ENCODE measurements around the gene SUCLG2.

The SUCLG2 gene

DNA sequence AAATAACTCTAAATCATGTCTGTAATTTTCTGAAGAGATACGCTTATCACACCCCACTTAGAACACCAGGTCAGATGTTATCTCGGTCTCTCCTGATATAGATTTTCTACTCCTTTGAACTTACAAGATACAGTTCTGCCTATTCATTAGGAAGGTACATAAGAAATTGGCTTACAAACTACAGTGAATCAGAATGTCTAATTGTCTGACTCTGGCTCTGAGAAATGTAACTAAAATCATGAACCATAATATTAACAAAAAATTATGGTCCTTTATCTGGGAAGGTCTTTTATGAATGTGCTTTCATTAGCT, 235.2 kb downstream of the SUCLG2 start:
- no peaks in the 10 kb centered on the region for H3K36me3 ChIP-seq (ENCODE audit: control insufficient read depth, insufficient read depth, low read length)
- H3K27me3 ChIP-seq (ENCODE audit: control insufficient read depth, insufficient read depth, low read length) = no peaks in the 10 kb centered on the region
- no peaks in the 10 kb centered on the region for H3K4me1 ChIP-seq (ENCODE audit: control insufficient read depth, insufficient read depth, low read length)
- no peak overlapping the region for H3K4me3 ChIP-seq (ENCODE audit: low read length)
- no peaks in the 10 kb centered on the region for H3K9me3 ChIP-seq (ENCODE audit: control insufficient read depth, low read length)
- no peak overlapping the region for H3K9ac ChIP-seq (ENCODE audit: low read length)

DNA sequence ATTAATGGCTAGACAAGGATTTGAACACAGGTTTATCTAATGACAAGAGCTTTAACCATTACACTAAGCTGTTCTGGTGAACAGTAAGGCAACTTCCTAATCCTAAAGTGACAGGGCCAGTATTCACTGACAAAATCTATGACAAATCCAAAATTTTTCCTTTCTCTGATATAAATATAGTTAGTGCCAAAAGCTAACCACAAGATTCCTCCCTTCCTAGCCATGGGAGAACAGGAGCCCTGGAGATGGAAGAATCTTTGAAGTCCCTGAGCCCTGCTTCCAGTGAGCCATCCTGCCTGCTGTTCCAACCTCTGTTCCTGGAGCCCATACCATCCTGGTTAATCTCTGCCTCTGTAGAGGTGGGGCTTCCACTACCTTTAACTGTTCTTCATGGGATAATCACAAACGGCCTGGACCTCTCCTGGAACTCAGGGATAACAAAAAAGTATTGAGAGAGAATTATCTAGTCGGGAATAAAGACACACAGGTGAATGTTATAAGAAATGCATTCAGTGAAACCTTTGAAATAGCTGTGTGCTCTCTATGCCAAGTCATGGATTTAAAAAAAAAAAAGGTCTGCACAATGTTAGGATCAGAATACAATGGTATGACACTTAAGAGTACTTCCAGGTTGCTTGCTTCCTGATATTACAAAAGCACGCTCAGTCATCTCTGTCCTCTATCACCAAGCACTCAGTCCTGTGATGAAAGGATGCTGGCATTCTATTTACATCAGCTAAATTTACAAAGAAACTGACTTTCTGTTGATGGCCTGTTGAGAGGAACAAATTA, 235.8 kb downstream of the SUCLG2 start:
- no peak overlapping the region for H3K4me3 ChIP-seq (ENCODE audit: low read length)
- H3K9ac ChIP-seq (ENCODE audit: low read length) = no peak overlapping the region
- no peaks in the 10 kb centered on the region for H3K4me1 ChIP-seq (ENCODE audit: control insufficient read depth, insufficient read depth, low read length)
- no peaks in the 10 kb centered on the region for H3K9me3 ChIP-seq (ENCODE audit: control insufficient read depth, low read length)
- H3K27me3 ChIP-seq (ENCODE audit: control insufficient read depth, insufficient read depth, low read length) = no peaks in the 10 kb centered on the region
- H3K36me3 ChIP-seq (ENCODE audit: control insufficient read depth, insufficient read depth, low read length) = no peaks in the 10 kb centered on the region

DNA sequence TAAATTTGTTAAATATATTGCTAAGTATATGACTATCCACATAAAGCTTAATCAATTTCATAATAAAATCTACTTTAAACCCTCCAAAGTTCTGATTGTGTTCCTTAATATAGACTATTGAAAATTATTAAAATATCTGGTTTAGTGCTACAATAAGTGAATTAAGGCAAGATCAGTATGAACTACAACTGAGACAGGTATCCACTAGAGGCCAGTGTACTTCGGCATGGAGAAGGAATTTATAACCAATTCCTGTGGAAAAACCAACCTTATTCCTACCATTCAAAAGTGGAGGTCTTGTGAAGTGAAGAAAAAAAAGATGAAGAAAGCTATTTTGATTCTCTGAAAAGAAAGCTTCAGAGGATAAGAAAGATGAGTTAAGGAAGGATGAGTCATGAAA, 237.7 kb downstream of the SUCLG2 start:
- Histone ChIP-seq H3K27me3 (ENCODE audit: control insufficient read depth, insufficient read depth, low read length) (no peaks in the 10 kb centered on the region), H3K9me3 (ENCODE audit: control insufficient read depth, low read length) (no peaks in the 10 kb centered on the region), H3K9ac (ENCODE audit: low read length) (no peak overlapping the region), H3K4me3 (ENCODE audit: low read length) (no peak overlapping the region), H3K36me3 (ENCODE audit: control insufficient read depth, insufficient read depth, low read length) (no peaks in the 10 kb centered on the region), H3K4me1 (ENCODE audit: control insufficient read depth, insufficient read depth, low read length) (no peaks in the 10 kb centered on the region)

DNA sequence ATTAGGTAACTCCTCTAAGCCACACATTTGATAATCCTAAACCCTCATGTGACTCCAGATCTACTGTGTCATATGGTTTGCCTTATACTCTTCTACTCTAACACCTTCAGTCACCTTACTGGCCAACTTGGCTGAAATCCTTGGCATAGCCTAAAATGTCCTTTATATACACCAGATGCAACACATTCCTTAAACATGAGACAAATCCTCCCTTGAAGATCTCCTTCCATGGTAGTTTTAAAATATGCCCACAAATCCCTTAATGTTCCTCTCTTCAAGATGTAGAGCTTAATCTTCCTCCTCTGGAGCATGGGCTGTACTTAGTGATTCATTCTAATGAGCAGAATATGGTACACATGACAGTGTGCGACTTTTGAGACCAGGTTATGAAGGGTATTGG, 238.9 kb downstream of the SUCLG2 start:
- Histone ChIP-seq H3K36me3 (ENCODE audit: control insufficient read depth, insufficient read depth, low read length) (no peaks in the 10 kb centered on the region), H3K9me3 (ENCODE audit: control insufficient read depth, low read length) (no peaks in the 10 kb centered on the region), H3K27me3 (ENCODE audit: control insufficient read depth, insufficient read depth, low read length) (no peaks in the 10 kb centered on the region), H3K9ac (ENCODE audit: low read length) (no peak overlapping the region), H3K4me3 (ENCODE audit: low read length) (no peak overlapping the region), H3K4me1 (ENCODE audit: control insufficient read depth, insufficient read depth, low read length) (no peaks in the 10 kb centered on the region)

DNA sequence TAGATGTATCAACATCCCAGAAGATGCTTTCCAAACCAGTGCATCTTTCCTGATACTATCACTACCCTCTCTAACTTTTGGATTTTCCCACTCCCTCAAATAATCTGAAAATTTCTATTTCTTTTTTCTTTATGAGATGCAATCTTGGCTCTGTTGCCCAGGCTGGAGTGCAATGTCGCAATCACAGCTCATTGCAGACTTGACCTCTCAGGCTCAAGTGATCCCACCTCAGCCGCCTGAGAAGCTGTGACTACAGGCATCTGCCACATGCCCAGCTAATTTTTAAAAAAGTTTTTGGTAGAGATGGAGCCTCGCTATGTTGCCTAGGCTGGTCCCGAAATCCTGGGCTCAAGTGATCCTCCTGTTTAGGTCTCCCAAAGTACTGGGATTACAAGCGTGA, 239.7 kb downstream of the SUCLG2 start:
- Histone ChIP-seq H3K9ac (ENCODE audit: low read length) (no peak overlapping the region), H3K27me3 (ENCODE audit: control insufficient read depth, insufficient read depth, low read length) (no peaks in the 10 kb centered on the region), H3K4me1 (ENCODE audit: control insufficient read depth, insufficient read depth, low read length) (no peaks in the 10 kb centered on the region), H3K4me3 (ENCODE audit: low read length) (no peak overlapping the region), H3K36me3 (ENCODE audit: control insufficient read depth, insufficient read depth, low read length) (no peaks in the 10 kb centered on the region), H3K9me3 (ENCODE audit: control insufficient read depth, low read length) (no peaks in the 10 kb centered on the region)

DNA sequence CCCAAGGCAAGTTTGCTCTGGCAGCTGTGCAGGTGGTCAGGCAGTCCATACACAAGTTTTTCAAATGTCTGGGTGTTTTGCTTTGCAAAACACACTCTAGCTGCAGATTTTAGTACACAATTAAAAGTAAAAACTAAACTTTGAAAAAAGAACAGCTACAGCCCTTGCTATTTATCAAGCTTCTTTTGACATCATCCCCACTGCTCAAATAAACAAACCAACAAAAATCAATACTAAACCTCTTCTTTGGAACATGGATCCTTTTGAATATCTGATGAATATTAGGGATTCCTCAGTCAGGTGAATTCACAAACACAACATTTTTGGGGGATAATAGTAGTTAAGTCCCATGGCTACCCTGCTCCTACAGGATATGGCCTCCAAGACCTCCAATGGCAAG, 249.2 kb downstream of the SUCLG2 start:
- no peaks in the 10 kb centered on the region for H3K9me3 ChIP-seq (ENCODE audit: control insufficient read depth, low read length)
- H3K27me3 ChIP-seq (ENCODE audit: control insufficient read depth, insufficient read depth, low read length) = no peaks in the 10 kb centered on the region
- H3K9ac ChIP-seq (ENCODE audit: low read length) = no peak overlapping the region
- no peak overlapping the region for H3K4me3 ChIP-seq (ENCODE audit: low read length)
- no peaks in the 10 kb centered on the region for H3K4me1 ChIP-seq (ENCODE audit: control insufficient read depth, insufficient read depth, low read length)
- H3K36me3 ChIP-seq (ENCODE audit: control insufficient read depth, insufficient read depth, low read length) = no peaks in the 10 kb centered on the region

DNA sequence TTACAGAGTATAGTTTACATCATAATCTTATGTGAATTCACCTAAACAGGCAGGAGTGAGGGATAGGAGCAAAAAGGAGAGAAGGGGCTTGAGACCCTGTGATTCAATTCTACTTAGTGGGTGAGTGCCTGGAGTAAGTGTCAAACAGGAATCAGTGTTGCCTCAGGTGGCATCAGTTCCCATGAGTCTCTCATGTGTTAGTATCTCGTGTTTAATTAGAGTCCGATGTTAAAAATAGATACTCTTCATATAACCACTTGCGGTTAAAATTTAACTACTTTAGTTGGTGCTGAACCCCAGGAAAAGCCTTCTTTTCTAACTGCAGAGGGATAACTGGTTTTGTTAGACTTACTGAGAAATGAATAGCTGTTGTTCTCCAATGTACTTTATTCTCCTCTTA, 251.5 kb downstream of the SUCLG2 start:
- Histone ChIP-seq H3K27me3 (ENCODE audit: control insufficient read depth, insufficient read depth, low read length) (no peaks in the 10 kb centered on the region), H3K4me1 (ENCODE audit: control insufficient read depth, insufficient read depth, low read length) (no peaks in the 10 kb centered on the region), H3K9ac (ENCODE audit: low read length) (no peak overlapping the region), H3K36me3 (ENCODE audit: control insufficient read depth, insufficient read depth, low read length) (no peaks in the 10 kb centered on the region), H3K9me3 (ENCODE audit: control insufficient read depth, low read length) (no peaks in the 10 kb centered on the region), H3K4me3 (ENCODE audit: low read length) (no peak overlapping the region)

DNA sequence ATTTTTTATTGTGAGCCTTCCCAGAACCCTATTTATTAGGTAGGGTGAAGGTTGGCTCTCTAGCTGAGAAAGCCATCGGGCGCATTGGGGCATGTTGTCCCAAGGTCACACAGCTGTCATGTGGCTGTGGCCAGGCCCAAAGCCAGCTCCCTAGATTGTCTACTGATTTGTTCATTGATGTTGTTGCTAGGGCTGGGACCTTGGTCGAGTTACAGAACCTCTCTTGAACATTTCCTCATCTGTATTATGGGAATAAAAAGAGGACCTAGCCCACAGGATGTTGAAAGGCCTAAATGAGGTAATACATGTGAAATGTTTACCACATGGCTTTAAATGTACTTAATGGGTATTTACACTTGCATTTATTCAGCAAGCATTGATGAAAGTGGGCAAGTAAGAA, 252.5 kb downstream of the SUCLG2 start:
- Histone ChIP-seq H3K4me1 (ENCODE audit: control insufficient read depth, insufficient read depth, low read length) (no peaks in the 10 kb centered on the region), H3K9me3 (ENCODE audit: control insufficient read depth, low read length) (no peaks in the 10 kb centered on the region), H3K9ac (ENCODE audit: low read length) (no peak overlapping the region), H3K4me3 (ENCODE audit: low read length) (no peak overlapping the region), H3K27me3 (ENCODE audit: control insufficient read depth, insufficient read depth, low read length) (no peaks in the 10 kb centered on the region), H3K36me3 (ENCODE audit: control insufficient read depth, insufficient read depth, low read length) (no peaks in the 10 kb centered on the region)

DNA sequence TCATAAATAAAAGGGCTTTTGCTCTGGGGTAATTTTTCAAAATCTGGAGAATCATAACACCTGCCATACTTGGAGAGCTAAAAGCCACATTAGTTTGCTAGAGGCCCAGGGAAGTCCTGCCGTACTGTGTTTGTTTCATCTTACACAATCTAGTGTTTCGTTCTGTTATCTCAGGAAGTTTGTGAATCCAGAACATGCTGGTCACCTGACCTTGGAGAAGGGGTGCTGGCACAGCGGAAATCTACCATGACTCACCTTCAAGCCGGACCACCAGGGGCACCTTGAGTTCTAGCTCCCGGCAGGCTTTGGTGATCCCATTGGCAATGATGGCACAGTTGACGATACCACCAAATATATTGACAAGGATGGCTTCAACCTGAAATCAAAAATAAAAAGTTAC, 253.9 kb downstream of the SUCLG2 start:
- H3K27me3 ChIP-seq (ENCODE audit: control insufficient read depth, insufficient read depth, low read length) = no peaks in the 10 kb centered on the region
- no peak overlapping the region for H3K4me3 ChIP-seq (ENCODE audit: low read length)
- H3K9ac ChIP-seq (ENCODE audit: low read length) = no peak overlapping the region
- no peaks in the 10 kb centered on the region for H3K4me1 ChIP-seq (ENCODE audit: control insufficient read depth, insufficient read depth, low read length)
- H3K9me3 ChIP-seq (ENCODE audit: control insufficient read depth, low read length) = no peaks in the 10 kb centered on the region
- no peaks in the 10 kb centered on the region for H3K36me3 ChIP-seq (ENCODE audit: control insufficient read depth, insufficient read depth, low read length)

DNA sequence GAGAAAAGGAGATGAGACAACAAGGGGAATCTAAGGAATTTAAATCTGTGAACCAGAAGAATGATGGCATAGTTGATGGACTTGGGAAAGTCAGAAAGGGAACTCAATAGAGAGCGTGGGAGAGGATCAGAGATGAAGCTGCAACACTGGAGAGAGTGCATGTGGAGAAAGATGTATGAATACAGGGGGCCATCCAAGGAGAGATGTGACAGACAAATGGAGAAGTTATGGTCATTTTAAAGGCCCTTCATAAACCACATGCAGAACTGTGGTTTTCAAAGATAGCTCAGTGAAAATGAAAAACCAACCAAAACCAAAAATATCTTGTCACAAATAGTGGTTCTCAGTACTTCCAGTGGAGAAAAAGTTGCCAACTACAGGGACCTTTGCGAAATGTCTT, 265.2 kb downstream of the SUCLG2 start:
- Histone ChIP-seq H3K4me3 (ENCODE audit: low read length) (no peak overlapping the region), H3K9ac (ENCODE audit: low read length) (no peak overlapping the region)

DNA sequence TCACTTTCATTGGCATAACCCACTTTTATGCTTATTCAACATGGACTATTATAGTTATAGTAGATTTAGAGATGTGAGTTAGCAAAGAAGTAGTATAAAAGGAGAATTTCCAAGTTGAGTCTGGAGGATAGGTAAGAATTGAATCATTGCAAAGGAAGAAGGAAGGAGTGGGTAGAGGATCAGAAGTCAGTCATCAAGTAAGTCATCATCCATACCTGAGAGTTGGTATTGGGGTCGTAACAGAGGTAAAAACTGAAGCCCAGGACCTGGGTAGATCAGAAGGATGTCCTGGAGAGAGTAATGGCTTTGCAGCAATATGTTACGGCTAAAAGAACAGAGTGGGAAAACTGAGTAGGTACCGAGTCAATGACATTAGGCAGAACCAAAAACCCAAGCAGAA, 265.7 kb downstream of the SUCLG2 start:
- H3K4me3 ChIP-seq (ENCODE audit: low read length) = no peak overlapping the region
- H3K9ac ChIP-seq (ENCODE audit: low read length) = no peak overlapping the region
- no peaks in the 10 kb centered on the region for H3K27me3 ChIP-seq (ENCODE audit: control insufficient read depth, insufficient read depth, low read length)
- H3K4me1 ChIP-seq (ENCODE audit: control insufficient read depth, insufficient read depth, low read length) = no peaks in the 10 kb centered on the region
- H3K36me3 ChIP-seq (ENCODE audit: control insufficient read depth, insufficient read depth, low read length) = peaks cover 2% of the 10 kb centered on the region
- H3K9me3 ChIP-seq (ENCODE audit: control insufficient read depth, low read length) = no peaks in the 10 kb centered on the region

More for the DNA sequence above, 265.2 kb downstream of the SUCLG2 start:
- Histone ChIP-seq H3K9me3 (ENCODE audit: control insufficient read depth, low read length) (no peaks in the 10 kb centered on the region), H3K36me3 (ENCODE audit: control insufficient read depth, insufficient read depth, low read length) (peaks cover 2% of the 10 kb centered on the region), H3K4me1 (ENCODE audit: control insufficient read depth, insufficient read depth, low read length) (no peaks in the 10 kb centered on the region), H3K27me3 (ENCODE audit: control insufficient read depth, insufficient read depth, low read length) (no peaks in the 10 kb centered on the region)

DNA sequence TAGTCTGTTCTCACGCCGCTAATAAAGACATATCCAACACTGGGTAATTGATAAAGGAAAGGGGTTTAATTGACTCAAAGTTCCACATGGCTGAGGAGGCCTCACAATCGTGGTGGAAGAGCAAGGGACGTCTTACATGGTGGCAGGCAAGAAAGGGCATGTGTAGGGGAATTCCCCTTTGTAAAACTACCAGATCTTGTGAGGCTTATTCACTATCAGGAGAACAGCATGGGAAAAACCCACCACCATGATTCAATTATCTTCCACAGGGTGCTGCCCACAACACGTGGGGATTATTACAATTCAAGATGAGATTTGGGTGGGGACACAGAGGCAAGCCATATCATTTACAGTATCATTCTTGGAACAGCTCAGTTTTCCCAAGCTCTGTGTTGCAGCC, 268.0 kb downstream of the SUCLG2 start:
- Histone ChIP-seq H3K27me3 (ENCODE audit: control insufficient read depth, insufficient read depth, low read length) (no peaks in the 10 kb centered on the region), H3K4me1 (ENCODE audit: control insufficient read depth, insufficient read depth, low read length) (no peaks in the 10 kb centered on the region), H3K9ac (ENCODE audit: low read length) (no peak overlapping the region), H3K9me3 (ENCODE audit: control insufficient read depth, low read length) (no peaks in the 10 kb centered on the region), H3K4me3 (ENCODE audit: low read length) (no peak overlapping the region), H3K36me3 (ENCODE audit: control insufficient read depth, insufficient read depth, low read length) (peaks cover 2% of the 10 kb centered on the region)

Measured in mucosa of stomach (tissue), 1 donor.